Activated B cell treated with CpG ODN at 0.5 μM for 24 hours (primary cell): ENCODE data around the gene PTPRT. TPM values are rescaled to one million over a fixed set of nuclear protein-coding genes. Genes with fewer than 3 reads are reported as not detected.

ENCODE experiments used
- ATAC-seq: fragments of 200-7000 bp; cut with Tn5 transposase; one replicate; pipeline ENCODE4 v1.10.0; 2021; ENCODE audit warnings: low read depth, mild to moderate bottlenecking, moderate library complexity
- CTCF ChIA-PET: fragments of 350-600 bp; sonication (Branson Sonifier 250); formaldehyde crosslinking; loops from one replicate; lab custom pipeline; 2021; ENCODE audit warnings: antibody characterized with exemption; lab: Charles Lee
- POLR2A ChIA-PET: fragments of 350-600 bp; sonication (Branson Sonifier 250); formaldehyde crosslinking; loops from one replicate; lab custom pipeline; 2021; ENCODE audit warnings: antibody characterized with exemption; lab: Charles Lee
- DNase-seq: peaks from one replicate; pipeline ENCODE4 v3.0.0; 2022
- H3K27ac Mint-ChIP-seq: one replicate; pipeline ENCODE4 v1.8.0; 2020; ENCODE audit warnings: mixed read lengths
- H3K27me3 Mint-ChIP-seq: one replicate; pipeline ENCODE4 v1.8.0; 2021; ENCODE audit warnings: mixed read lengths
- H3K36me3 Mint-ChIP-seq: one replicate; pipeline ENCODE4 v1.8.0; 2021; ENCODE audit warnings: low read depth, mixed read lengths
- H3K4me1 Mint-ChIP-seq: one replicate; pipeline ENCODE4 v1.8.0; 2021; ENCODE audit warnings: mixed read lengths
- H3K4me3 Mint-ChIP-seq: one replicate; pipeline ENCODE4 v1.8.0; 2020; ENCODE audit warnings: mild to moderate bottlenecking, mixed read lengths
- H3K9me3 Mint-ChIP-seq: one replicate; pipeline ENCODE4 v1.8.0; 2020; ENCODE audit warnings: mixed read lengths
- CTCF ChIP-seq: fragments of 200-600 bp; IDR thresholded peaks from one replicate; pipeline ENCODE4 v1.8.0; 2022; ENCODE audit warnings: antibody characterized with exemption, mild to moderate bottlenecking
- intact Hi-C: fragments of 100-400 bp; cut with micrococcal nuclease; formaldehyde crosslinking; loops from one replicate; pipeline ENCODE4 v1.15.1; 2024
- total RNA-seq: library from RNA; stranded (reverse); gene quantifications from 2 replicates; pipeline ENCODE4 v1.2.3, GENCODE V29; 2022

The PTPRT gene
- total RNA-seq, 1 donor from 2014 or later, result not detected

GRCh38 chr20:42889517-42889916 lies 300.2 kb downstream of the PTPRT start:
- Mint-ChIP-seq H3K4me3 (no peak overlapping the region), H3K9me3 (peaks cover 7% of the 10 kb centered on the region), H3K27ac (no peak overlapping the region), H3K27me3 (no peaks in the 10 kb centered on the region), H3K36me3 (no peaks in the 10 kb centered on the region), H3K4me1 (no peaks in the 10 kb centered on the region)
- ATAC-seq (no peak), DNase-seq (no peak)
- POLR2A ChIA-PET, result no interaction called here
- no peak for TF ChIP-seq CTCF
- intact Hi-C loops, result no loop called here
- CTCF ChIA-PET, result no interaction called here

GRCh38 chr20:42887281-42887680 lies 302.4 kb downstream of the PTPRT start:
- intact Hi-C loops, result no loop called here
- POLR2A ChIA-PET, result no interaction called here
- no peak for ATAC-seq
- H3K9me3 Mint-ChIP-seq, result peaks cover 7% of the 10 kb centered on the region
- TF ChIP-seq CTCF, result no peak
- no peaks in the 10 kb centered on the region for H3K27me3 Mint-ChIP-seq
- H3K4me1 Mint-ChIP-seq, result no peaks in the 10 kb centered on the region
- DNase-seq, result no peak
- CTCF ChIA-PET, result no interaction called here
- H3K4me3 Mint-ChIP-seq, result no peak overlapping the region
- H3K36me3 Mint-ChIP-seq, result no peaks in the 10 kb centered on the region
- no peak overlapping the region for H3K27ac Mint-ChIP-seq

- H3K27me3 Mint-ChIP-seq, result no peaks in the 10 kb centered on the region
- H3K27ac Mint-ChIP-seq, result no peak overlapping the region
- DNase-seq (no peak), ATAC-seq (no peak)
- intact Hi-C loops, result no loop called here
- CTCF ChIA-PET, result no interaction called here
- H3K4me3 Mint-ChIP-seq, result no peak overlapping the region
- peaks cover 7% of the 10 kb centered on the region for H3K9me3 Mint-ChIP-seq
- no peak for TF ChIP-seq CTCF
- POLR2A ChIA-PET, result no interaction called here
- no peaks in the 10 kb centered on the region for H3K36me3 Mint-ChIP-seq
- H3K4me1 Mint-ChIP-seq, result no peaks in the 10 kb centered on the region
Observed at GRCh38 chr20:42886801-42887200, 302.9 kb downstream of the PTPRT start.

- H3K9me3 Mint-ChIP-seq, result peaks cover 3% of the 10 kb centered on the region
- H3K27me3 Mint-ChIP-seq, result no peaks in the 10 kb centered on the region
- no peak for DNase-seq
- H3K4me1 Mint-ChIP-seq, result no peaks in the 10 kb centered on the region
- ATAC-seq, result no peak
- no peak overlapping the region for H3K27ac Mint-ChIP-seq
- ChIA-PET POLR2A (no interaction called here), CTCF (no interaction called here)
- no peaks in the 10 kb centered on the region for H3K36me3 Mint-ChIP-seq
- TF ChIP-seq CTCF, result no peak
- intact Hi-C loops, result no loop called here
- H3K4me3 Mint-ChIP-seq, result no peak overlapping the region
Observed at GRCh38 chr20:42886046-42886445, 303.7 kb downstream of the PTPRT start.

GRCh38 chr20:42875581-42875980 lies 314.1 kb downstream of the PTPRT start:
- ATAC-seq, result no peak

More at GRCh38 chr20:42875581-42875980, 314.1 kb downstream of the PTPRT start:
- ChIA-PET POLR2A (no interaction called here), CTCF (no interaction called here)
- H3K27ac Mint-ChIP-seq, result no peak overlapping the region
- H3K36me3 Mint-ChIP-seq, result no peaks in the 10 kb centered on the region
- TF ChIP-seq CTCF, result no peak
- H3K27me3 Mint-ChIP-seq, result no peaks in the 10 kb centered on the region
- no peak for DNase-seq
- H3K4me3 Mint-ChIP-seq, result no peak overlapping the region
- H3K9me3 Mint-ChIP-seq, result no peaks in the 10 kb centered on the region
- intact Hi-C loops, result no loop called here
- H3K4me1 Mint-ChIP-seq, result no peaks in the 10 kb centered on the region
